C4-2B (cell line): ENCODE data around the gene FAM98B.
"Not testable (repeated sequence)": the region's sequence is repeated elsewhere in the genome, so short reads cannot be mapped to it uniquely, and the experiment has no call there.

Experiments
- H3K27ac ChIP-seq: fragments of 450-650 bp; 2 replicates; pipeline ENCODE4 v1.5.1; 2017
- ZFX ChIP-seq: fragments of 450-650 bp; IDR thresholded peaks from 2 replicates; pipeline ENCODE4 v1.6.1; 2017
- TF ChIP-seq, protein P1 (sequence below): fragments of 450-650 bp; conservative IDR thresholded peaks from 2 replicates; pipeline ENCODE4 v1.5.1; 2017; ENCODE audit warnings: mild to moderate bottlenecking

FAM98B gene

GRCh38 chr15:38424101-38424552, 29.8 kb upstream of the FAM98B start:
- no peak overlapping the region for H3K27ac ChIP-seq
- no peak for TF ChIP-seq ZFX
- TF ChIP-seq, protein P1, sequence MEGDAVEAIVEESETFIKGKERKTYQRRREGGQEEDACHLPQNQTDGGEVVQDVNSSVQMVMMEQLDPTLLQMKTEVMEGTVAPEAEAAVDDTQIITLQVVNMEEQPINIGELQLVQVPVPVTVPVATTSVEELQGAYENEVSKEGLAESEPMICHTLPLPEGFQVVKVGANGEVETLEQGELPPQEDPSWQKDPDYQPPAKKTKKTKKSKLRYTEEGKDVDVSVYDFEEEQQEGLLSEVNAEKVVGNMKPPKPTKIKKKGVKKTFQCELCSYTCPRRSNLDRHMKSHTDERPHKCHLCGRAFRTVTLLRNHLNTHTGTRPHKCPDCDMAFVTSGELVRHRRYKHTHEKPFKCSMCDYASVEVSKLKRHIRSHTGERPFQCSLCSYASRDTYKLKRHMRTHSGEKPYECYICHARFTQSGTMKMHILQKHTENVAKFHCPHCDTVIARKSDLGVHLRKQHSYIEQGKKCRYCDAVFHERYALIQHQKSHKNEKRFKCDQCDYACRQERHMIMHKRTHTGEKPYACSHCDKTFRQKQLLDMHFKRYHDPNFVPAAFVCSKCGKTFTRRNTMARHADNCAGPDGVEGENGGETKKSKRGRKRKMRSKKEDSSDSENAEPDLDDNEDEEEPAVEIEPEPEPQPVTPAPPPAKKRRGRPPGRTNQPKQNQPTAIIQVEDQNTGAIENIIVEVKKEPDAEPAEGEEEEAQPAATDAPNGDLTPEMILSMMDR = no peak

- TF ChIP-seq ZFX = no peak
- TF ChIP-seq, protein P1 = no peak
- no peak overlapping the region for H3K27ac ChIP-seq
These were observed 28.7 kb upstream of the FAM98B start for GRCh38 chr15:38425269-38425668.

- TF ChIP-seq ZFX = no peak
- TF ChIP-seq, protein P1 = no peak
- no peak overlapping the region for H3K27ac ChIP-seq
These were observed 26.5 kb upstream of the FAM98B start for GRCh38 chr15:38427380-38427779.

GRCh38 chr15:38430106-38430760, 23.7 kb upstream of the FAM98B start:
- H3K27ac ChIP-seq = no peak overlapping the region

DNA sequence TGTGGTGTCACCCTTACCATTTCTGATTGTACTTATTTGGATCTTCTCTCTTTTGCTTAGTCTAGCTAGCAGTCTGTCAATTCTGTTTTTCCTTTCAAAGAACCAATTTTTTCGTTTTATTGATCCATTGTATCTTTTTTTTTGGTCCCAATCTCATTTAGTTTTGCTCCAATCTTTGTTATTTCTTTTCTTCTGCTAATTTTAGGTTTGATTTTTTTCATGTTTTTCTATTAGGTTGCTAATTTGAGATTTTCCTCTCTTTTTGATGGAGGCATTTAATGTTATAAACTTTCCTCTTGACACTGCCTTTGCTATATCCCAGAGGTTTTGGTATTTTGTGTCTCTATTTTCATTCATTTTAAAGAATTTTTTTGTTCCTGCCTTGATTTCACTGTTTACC, 16.9 kb upstream of the FAM98B start:
- no peak overlapping the region for H3K27ac ChIP-seq
- TF ChIP-seq, protein P1 = no peak
- no peak for TF ChIP-seq ZFX

More at GRCh38 chr15:38430106-38430760, 23.7 kb upstream of the FAM98B start:
- TF ChIP-seq, protein P1 = no peak
- TF ChIP-seq ZFX = no peak

DNA sequence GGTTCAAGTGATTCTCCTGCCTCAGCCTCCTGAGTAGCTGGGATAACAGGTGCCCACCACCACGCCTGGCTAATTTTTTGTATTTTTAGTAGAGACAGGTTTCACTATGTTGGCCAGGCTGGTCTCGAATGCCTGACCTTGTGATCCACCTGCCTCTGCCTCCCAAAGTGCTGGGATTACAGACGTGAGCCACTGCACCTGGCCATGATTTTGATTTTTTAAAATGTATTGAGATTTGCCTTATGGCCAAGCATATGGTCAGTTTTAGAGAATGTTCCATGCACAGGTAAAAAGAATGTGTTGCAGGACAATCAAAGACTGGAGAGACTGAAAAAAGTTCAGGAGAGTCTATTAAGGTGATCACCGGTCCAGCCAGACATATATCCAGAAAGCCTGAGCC, 16.3 kb upstream of the FAM98B start:
- H3K27ac ChIP-seq = not testable (repeated sequence)

GRCh38 chr15:38438031-38438986, 15.6 kb upstream of the FAM98B start:
- no peak overlapping the region for H3K27ac ChIP-seq
- TF ChIP-seq, protein P1 = no peak
- no peak for TF ChIP-seq ZFX
